IPS-18c (cell line): ENCODE data around the gene SSBP3.

Source experiments
- H3K4me3 ChIP-seq: 2 replicates; pipeline ENCODE4 v1.7.0; 2013; ENCODE audit warnings: low read depth, mild to moderate bottlenecking, low read length, moderate library complexity; ENCODE audit not compliant: insufficient read depth
- H3K9me3 ChIP-seq: one replicate; pipeline ENCODE4 v1.6.1; 2013; ENCODE audit warnings: mild to moderate bottlenecking, low read length, moderate library complexity; ENCODE audit not compliant: control insufficient read depth, insufficient read depth

The SSBP3 gene

DNA sequence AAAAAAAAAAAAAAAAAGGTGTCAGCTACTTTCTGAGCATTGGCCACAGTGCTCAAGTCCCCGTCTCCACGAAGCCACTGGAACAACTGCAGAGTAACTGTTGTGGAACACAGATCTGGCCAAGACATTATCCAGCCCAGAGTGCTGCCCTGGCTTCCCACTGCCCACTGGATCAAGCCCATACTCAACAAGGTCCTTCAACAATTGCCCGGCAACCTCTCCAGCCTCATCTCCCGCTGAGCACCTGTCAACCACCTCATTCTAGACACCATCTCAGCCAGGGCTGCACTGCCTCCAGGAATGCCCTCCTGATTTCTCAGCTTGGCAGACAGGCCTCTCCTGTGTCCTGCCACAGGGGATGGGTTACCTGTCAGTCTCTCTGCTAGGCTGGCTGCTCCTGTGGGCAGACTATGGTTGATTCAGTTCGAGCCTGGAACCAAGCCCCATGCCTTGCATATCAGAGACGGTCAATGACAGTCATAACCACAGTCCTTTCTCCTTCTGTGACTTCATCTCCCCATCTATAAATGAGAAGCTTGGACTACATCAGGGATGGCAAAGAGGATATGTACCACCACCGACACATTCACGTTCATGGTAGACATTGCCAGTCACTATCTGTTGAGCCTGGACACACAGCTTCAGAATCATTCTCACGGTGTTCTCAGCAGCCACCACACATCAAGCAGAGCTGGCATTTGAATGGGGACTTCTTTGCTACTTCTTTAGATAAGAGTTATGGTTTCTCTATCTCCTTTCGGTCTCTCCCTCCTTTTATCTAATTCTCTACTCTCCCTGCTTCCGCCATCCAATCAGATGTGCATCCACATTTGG lies 129.4 kb downstream of the SSBP3 start:
- Histone ChIP-seq H3K9me3 (no peaks in the 10 kb centered on the region), H3K4me3 (no peak overlapping the region)

DNA sequence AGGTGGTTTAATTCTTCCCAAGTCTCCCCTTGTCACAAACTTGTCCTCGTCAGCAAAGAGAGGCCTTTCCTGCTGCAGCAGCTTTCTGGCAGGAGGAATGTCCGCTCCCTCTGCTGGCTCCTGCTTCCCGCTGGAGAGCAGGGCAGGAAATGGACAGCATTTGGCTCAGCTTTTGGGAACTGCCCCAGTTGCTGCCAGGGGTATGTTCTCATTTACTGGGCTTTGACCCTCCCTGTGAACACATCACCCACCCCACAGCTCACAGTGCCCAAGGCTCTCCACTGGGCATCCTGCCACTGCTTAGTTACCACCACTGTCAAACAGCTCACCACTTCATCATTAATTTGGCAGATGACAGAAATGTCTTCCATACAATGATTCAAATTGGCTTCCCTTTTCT lies 130.8 kb downstream of the SSBP3 start:
- no peak overlapping the region for H3K4me3 ChIP-seq
- H3K9me3 ChIP-seq, result no peaks in the 10 kb centered on the region

DNA sequence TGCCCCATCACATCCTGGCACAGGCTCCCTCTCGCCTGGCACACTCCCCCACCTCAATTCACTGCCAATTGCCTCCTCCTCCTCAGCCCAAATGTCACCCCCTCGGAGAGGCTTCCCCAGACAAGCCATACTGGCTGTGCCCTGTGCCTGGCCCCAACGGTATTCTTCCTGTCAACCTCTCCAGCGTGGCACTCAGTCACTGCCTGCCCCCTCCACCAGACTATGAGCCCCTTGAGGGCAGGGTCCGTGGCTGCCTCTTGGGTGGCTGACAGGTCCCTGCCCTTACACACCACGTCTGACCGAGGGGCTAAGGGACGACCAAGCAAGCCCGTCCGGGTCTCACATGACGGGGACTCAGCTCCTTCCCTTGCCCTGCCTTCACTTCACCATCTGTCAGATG lies 131.3 kb downstream of the SSBP3 start:
- Histone ChIP-seq H3K9me3 (no peaks in the 10 kb centered on the region), H3K4me3 (no peak overlapping the region)

DNA sequence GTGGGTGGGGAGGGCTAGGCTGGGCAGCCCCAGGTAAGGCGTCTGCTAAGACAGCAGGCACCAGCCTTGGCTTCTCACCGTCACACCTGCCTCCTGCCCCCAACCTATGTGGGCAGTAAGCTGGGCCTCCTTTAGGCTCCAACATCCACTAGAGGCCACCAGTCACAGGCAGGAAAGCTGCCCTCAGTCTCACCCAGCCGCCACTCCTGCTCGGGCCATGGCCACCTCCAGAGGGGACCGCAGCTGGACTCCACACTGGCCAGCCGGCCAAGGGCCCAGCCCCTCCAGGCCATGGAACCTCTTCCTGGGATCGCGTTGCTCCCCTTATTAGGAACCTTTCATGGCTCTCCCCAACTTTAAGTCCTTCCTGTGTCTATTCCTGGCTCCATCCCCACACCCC lies 131.7 kb downstream of the SSBP3 start:
- Histone ChIP-seq H3K9me3 (no peaks in the 10 kb centered on the region), H3K4me3 (no peak overlapping the region)

DNA sequence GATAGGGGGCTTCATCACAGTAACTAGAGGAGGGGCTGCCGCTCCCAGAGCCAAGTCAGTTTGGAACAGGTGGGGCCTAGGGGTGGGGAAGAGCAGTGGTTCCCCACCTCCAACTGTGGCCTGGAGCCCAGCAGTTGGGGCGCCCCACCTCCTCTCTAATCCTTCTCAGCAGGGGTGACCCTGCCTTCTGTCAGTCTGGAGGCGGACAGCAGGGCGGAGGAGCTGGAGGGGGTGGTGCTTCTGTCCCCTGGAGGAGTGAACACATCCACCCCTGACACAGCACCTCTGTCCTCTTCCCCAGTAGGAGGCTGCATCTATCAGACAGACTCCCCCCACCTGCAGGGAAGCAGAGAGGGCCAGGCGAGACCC lies 132.4 kb downstream of the SSBP3 start:
- peak overlapping the region; percentile 24; the same call in 1 of the 2 replicates for H3K4me3 ChIP-seq
- no peaks in the 10 kb centered on the region for H3K9me3 ChIP-seq

DNA sequence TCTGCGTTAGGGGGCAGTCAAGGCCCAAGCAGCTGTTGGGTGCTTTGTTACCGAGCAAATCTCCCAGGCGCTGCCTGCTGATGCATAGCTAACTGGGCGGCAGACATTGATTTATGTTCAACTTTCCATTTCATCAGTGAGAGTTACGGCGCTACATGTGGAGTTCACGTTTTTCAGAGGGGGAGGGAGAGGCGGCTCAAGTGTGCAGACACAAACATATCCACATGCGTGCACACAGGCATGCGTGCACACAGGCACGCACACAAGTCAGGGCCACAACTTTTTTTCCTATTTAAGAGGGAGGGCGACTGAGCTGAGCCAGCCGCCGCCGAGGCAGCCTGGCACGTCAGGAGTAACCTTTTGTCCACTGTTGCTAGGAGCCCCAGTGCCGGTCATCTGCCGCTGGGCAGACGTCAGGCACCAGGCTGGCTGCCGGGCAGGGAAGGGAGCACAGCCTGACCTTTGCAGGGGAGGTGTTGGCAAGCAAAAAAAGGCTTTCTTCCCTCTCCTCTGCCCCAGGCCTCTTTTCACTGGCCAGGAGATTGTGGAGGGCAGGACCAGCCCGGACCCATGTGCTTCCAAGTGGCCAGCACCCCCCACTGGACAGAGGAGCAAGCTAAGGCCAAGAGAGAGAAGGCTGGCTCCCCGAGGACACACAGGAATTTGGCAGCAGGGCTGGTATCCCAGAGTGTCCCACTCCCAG lies 133.0 kb downstream of the SSBP3 start:
- Histone ChIP-seq H3K9me3 (no peaks in the 10 kb centered on the region), H3K4me3 (peak overlapping the region; percentile 24; the same call in 1 of the 2 replicates)

DNA sequence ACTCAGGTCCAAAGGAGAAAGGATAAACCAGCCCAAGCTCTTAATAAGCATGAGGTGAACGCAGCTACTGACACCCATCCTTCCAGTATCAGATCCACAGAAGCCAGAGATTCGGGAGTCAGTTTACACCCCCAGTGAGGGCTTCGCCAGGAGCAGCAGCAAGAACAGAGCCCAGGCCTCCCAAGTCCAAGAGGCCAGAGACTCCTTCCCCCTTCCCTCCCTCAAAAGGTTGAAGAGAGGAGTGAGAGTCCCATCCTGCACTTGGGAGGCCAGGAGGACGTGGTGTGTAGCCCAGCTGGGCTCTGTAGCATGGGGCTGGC lies 133.5 kb downstream of the SSBP3 start:
- H3K9me3 ChIP-seq, result no peaks in the 10 kb centered on the region
- H3K4me3 ChIP-seq, result no peak overlapping the region

DNA sequence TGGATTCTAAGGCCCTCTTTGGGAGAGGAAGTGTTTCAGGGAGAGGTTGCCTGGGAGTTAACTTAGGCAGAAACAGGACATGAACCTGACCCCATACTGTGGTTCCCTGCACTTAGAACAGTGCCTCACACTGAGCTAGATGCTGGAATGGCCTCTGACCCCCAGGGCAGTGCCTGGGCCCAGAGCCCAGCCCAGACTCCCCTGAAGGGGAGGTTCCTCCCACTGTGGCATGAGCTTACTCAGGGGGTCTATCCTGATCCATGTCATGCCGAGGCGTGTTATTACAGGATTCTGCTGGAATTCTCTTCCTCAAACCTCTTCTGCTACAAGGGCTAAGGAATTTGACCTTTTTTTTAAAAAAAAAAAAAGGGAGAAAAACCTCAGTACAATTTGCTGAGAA lies 134.1 kb downstream of the SSBP3 start:
- Histone ChIP-seq H3K9me3 (no peaks in the 10 kb centered on the region), H3K4me3 (no peak overlapping the region)

DNA sequence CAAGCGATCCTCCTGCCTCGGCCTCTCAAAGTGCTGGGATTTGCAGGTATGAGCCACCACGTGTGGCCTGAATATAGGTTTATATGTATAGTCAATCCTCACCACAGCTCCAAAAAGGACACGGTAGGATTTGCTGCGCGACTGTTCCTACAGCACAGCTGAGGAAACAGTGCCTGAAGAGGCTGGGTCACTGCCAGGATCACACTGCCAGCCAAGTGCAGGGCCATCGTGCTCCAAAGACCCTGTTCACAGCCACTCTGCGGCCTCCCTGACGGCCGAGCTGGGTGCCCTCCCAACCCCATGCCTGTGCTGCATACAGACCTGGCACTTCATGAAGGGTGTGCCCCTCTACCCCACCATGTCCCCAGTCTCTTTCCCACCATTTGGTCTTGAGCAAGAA lies 134.9 kb downstream of the SSBP3 start:
- no peaks in the 10 kb centered on the region for H3K9me3 ChIP-seq
- no peak overlapping the region for H3K4me3 ChIP-seq

DNA sequence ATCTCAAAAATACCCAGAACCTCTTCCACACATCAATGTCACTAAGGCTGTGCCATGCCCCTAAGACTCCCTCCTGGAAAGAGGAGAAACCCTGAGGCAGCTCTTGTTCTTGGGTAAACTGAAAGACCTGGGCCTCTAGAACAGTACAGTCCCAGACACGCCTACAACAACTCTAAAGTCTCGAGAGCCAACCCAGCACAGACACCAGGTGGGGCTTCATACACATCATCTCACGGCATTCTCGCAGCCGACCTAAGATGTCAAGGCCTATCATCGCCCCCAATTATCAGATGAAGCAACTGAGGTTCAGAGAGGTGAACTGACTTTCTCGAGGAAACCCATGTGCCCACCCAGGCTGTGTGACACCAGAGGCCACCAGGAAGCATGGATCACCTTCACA lies 135.7 kb downstream of the SSBP3 start:
- Histone ChIP-seq H3K4me3 (no peak overlapping the region), H3K9me3 (no peaks in the 10 kb centered on the region)

DNA sequence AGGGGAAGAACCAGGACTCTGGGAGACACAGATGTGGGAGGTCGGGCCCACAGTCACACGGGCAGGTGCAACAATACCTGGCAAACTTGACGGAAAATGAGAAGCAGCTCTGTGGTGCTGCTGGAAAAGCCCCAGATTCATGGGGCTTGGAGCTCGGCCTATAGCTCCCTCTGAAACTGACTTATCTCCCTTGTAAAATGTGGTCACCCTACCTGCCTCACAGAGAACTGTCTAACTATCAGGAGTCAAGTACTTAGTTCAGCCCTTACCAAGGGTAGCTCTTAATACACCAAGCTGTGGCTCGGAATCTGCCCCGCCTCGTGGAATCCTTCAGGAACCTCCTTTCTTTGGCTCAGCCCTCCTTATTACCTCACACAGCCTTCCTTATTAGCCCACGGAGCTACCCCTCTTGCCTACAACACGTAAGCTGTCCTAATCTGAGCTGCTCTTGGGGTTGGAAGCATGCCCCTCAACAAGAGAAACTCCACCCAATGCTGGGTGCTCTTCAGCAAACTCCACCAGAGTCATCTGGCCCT lies 137.4 kb downstream of the SSBP3 start:
- no peaks in the 10 kb centered on the region for H3K9me3 ChIP-seq
- H3K4me3 ChIP-seq, result no peak overlapping the region

DNA sequence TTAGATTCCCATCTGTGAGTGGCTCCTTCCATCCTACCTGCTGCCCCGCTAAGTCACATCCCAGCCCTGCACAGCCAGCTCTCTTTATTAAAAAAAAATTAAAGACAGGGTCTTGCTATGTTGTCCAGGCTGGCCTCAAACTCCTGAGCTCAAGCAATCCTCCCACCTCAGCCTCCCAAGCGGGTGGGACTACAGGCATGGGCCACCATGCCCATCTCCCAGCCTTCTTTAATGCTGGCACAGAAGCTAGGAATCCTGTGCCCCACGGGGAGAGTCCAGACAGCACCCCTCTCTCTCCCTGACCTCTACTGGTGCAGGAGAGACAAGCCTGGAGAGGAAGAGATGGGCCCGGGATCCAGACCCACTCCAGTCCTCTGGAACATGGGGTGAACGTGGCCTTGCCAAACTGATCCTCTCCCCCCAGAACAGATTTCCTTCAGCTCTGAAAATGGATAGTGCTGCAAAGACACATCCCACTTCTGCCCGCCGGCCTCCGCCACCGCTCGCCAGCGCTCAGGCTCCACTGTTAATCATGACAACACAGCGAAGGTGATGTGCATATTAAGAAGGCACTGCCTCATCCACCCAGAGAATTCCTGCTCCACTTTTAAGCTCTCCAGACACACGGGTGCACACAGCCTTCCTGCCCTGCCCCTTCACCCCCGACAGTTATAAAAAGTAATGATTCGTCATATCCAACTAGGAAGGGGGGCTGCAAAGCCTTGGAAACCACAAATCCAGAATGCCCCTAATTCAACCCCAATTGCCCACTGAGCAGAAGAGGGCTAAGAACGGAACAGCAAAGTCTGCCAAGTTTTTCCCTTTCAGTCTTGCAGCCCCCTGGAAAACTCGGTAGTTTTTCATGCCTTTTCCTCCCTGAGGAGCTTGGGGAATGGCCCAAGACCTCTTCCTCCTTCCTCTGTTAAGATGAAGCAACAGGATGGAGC lies 138.1 kb downstream of the SSBP3 start:
- Histone ChIP-seq H3K9me3 (no peaks in the 10 kb centered on the region), H3K4me3 (no peak overlapping the region)

DNA sequence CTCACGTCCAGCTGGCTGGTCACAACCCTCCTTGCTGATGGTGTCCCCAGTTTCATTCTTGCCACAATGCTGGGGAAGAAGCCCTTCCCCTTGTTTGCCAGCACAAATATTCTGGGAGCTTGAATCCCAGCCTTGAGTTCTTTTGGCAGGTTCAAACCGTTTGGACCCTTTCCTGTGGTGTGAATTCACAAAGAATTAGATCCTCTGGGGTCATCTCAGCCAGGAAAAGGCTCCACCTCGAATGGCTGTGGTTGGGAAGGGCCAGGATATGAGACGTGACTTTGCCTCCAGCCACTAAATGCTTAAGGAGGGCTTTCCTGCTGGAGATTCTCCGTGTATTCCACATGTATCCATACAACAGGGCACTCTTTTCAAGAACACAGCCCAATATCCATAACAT lies 139.3 kb downstream of the SSBP3 start:
- Histone ChIP-seq H3K4me3 (no peak overlapping the region), H3K9me3 (no peaks in the 10 kb centered on the region)

DNA sequence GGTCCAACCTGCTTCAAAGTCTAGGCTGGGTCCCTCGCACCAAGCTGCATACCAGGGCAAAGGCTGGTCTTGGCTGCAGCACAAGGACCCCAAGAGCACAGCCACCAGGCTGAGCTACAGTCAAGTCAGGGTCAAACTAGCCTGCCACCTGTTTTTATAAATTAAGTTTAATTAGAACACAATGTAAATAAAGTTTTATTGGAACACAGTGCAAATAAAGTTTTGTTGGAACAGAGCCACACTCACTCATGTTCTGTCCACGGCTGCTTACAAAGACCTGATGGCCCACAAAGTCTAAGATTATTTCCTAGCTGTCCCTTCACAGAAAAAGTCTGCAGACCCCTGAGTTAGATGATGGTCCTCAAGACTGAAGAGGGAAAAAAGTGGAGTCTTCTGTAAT lies 140.0 kb downstream of the SSBP3 start:
- Histone ChIP-seq H3K4me3 (no peak overlapping the region), H3K9me3 (no peaks in the 10 kb centered on the region)

DNA sequence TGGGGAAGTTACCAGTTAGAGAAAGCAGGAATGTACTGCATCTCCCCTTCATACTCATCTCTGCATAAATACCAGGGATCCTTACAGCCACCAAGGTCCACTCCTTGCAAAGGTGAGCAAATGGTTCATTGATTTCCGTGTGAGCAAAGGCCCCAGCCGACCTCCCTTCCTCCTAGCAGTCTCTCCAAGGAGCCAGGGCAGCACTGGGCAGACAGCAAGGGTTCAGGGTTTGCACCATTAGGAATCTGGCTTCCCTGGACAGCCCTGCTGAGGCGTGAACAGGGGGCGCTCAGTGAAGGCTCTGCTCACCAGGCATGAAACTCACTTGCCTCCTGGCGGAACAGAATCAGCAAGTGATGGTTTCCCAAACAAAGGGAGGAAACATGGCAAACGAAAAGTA lies 140.5 kb downstream of the SSBP3 start:
- Histone ChIP-seq H3K9me3 (no peaks in the 10 kb centered on the region), H3K4me3 (no peak overlapping the region)

DNA sequence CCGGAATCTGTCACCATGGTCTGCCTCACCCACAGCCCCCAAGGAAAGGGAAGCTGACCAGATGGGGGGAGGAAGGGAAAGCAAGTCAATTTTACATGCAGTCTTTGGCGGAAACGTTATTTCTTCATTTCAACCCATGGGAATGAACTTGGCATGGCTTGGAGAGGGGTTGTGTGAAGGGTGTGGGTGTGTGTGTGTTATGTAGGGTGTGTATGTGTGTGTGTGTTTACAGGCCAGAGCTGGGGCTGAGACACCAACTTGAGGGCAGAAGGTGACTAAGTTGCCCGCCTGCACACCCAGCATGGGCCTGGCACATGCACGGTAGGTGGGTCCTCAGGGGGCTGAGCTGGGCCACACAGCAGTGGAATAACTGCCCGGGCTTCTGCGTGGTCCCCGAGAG lies 141.1 kb downstream of the SSBP3 start:
- Histone ChIP-seq H3K4me3 (no peak overlapping the region), H3K9me3 (no peaks in the 10 kb centered on the region)

DNA sequence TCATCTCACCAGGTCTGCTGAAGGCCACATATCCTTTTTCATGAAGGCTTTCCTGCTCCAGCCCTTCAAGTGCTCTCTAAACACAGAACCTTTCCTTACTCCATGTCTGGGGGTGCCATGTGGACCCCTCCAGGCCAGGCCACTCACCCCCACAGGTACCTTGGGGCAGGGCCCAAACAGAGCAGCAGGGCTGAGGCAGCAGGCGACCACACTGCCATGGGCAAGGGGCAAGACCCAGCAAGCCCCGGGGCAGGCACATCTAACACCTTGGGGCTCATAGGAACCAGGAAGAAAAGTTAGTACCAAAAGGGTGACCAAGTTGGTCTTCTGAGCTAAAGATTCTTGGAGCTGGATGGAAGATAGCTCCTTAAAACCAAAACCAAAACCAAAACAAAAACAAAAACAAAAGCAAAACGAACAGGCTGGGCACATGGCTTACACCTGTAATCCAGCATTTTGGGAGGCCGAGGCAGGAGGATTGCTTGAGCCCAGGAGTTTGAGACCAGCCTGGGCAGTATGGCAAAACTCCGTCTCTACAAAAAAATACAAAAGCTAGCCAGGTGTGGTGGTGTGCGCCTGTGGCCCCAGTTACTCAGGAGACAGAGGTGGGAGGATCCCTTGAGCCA lies 142.5 kb downstream of the SSBP3 start:
- Histone ChIP-seq H3K4me3 (no peak overlapping the region), H3K9me3 (no peaks in the 10 kb centered on the region)
